ENCODE measurements around the gene ST7L.

GRCh38 chr1:112618114-112618720, 724 bp downstream of the ST7L start:
- TF ChIP-seq CTCF (IDR thresholded peaks at IDR 0.05; ENCODE audit: extremely low read depth in 1 of 2, insufficient read depth in 1 of 2, low read depth in 1 of 2, low read length in 2 of 2) (no peak), JUN (IDR thresholded peaks at IDR 0.05; ENCODE audit: borderline replicate concordance, insufficient read depth, insufficient read length, low read depth) (no peak)
